GM10266 (cell line): ENCODE measurements around the gene CCT7.

Experiments
- DNase-seq: peaks from one replicate; pipeline ENCODE4 v3.0.0; 2012; ENCODE audit errors: extremely low spot score
- CTCF ChIP-seq: IDR thresholded peaks from 2 replicates; pipeline ENCODE4 v1.5.1; 2012; ENCODE audit warnings: mild to moderate bottlenecking, low read depth; ENCODE audit not compliant: control insufficient read depth, insufficient read depth; ENCODE audit errors: missing control alignments

Gene CCT7

DNA sequence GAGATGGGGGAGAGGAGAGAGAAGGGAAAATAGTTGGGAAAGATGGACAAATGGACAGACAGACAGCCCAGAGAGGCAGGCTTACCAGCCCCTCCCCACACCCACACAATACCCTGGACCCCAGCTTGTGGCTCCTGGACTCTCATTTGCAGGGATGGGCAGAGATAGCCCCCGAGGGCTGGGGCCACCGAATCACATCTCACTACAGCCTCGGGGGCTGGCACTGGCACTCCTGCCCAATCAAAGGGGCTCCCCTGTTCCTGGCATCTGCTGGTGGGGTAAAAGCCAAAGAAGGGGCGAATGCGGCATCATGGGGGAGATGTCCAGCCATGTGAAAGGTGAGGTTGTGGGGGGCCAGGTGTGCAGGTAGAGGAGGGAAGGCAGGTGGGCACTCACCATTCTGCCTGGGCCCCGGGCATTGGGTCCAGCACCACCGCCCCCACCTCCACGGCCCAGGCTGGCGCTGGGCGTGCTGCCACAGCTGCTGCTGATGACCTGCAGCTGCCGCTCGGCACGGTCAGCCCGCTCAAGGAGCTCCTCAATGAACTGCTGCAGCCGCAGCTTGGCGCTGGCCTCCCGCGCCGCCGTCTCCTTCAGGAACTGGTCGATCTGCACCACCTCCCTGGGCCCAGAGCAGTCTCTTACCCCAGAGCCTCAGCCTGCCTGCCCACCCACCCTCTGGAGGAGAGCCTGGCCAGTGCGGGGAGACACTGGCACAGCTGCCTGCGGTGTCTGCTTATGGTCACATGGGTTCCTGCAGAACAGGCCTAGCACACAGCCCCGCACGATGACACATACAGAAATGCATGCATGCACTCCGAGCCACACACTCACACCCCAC, 32.2 kb downstream of the CCT7 start:
- TF ChIP-seq CTCF: no peak
- DNase-seq: no peak

DNA sequence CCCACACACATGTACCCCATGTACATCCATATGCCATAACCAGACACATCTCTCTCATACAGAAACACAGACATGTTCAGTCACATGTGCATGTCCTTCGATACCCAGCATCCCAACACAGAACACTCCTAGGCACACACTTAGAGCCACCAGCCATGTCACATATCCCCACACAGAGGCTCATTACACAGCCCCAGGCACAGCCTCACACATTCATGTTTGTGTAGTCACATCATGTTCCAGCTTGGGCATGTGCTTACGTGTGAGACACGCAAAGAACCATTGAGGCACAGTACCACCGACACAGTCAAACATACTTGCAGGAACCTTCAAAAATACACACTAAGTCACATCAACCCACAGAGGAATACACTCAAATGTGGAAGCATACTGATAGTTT, 32.9 kb downstream of the CCT7 start:
- no peak for TF ChIP-seq CTCF

GRCh38 chr2:73268366-73268829, 34.3 kb downstream of the CCT7 start:
- DNase-seq: no peak

More for the DNA sequence above, 32.9 kb downstream of the CCT7 start:
- DNase-seq: no peak

DNA sequence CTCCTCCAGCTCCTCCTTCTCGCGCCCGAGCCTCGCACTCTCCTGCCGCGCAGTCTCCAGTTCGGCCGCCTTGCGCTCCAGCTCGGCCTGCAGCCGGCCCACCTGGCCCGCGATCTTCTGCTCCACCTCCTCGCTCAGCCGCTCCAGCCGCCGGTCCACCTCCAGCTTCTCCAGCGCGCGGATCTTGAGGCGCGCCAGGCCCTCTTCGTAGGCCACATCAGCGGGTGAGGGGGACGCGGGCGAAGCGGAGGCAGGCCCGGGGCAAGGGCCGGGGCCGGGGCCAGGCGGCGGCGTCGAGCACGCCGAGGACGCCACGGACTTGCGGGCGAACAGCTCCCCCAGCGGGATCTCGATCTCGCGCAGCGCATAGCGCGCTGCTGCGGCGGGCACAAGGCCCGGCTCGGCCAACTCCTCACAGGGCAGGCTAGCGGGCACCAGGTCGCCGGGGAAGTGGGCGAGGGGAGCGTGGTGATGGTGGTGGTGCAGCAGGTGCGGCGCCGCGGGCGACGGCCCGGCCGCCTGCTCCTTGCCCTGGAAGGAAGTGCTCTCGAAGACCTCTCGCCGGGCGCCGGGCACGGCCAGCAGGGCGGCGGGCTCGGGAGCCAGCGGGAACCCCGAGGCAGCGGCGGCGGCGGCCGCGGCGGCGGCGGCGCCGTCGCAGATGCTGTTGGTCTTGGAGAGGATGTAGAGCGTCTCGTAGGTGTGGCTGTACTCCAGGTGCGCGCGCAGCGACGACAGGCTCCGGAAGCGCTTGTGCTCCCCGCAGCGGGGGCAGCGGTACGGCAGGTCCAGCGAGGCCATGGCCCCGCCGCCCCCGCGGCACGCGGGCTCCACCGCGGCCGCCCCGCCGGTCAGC, 35.0 kb downstream of the CCT7 start:
- TF ChIP-seq CTCF: no peak
- DNase-seq: peak; percentile 65

More at GRCh38 chr2:73268366-73268829, 34.3 kb downstream of the CCT7 start:
- no peak for TF ChIP-seq CTCF

DNA sequence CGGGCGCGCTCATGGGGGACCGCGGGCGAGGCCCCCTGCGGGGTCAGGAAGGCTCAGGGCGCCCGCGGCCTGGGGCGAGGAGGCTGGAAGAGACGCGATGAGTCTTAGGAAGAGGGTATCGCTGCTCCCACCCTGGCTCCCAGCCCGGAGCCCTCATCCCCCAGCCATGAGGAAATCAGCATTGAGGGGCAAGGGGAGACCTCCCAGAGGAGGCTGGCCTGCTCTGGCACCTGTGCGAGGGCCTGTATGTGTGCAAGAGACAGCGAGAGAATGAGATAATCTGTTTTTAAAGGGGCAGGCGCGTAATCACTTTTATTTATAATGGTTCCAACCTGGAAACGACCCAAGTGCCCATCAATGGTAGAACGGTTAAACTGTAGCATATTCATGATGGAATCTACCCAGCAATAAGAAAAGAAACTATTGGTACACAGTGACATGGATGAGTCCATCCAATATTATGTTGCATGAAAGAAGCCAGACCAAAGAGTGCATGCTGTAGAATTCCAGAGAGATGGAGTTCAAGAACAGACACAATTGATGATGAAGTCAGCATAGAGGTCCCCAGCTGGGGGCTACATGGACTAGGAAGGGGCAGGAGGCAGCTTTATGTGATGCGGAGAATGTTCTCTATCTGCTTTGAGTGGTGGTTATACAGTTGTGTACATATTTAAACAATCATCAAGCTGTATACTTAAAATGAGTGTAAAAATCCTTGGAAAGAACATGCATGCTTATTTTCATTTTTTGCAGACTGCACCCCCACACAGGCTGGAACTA, 35.8 kb downstream of the CCT7 start:
- DNase-seq: no peak

GRCh38 chr2:73272270-73272669, 38.2 kb downstream of the CCT7 start:
- no peak for TF ChIP-seq CTCF
- DNase-seq: no peak

More for the DNA sequence above, 35.8 kb downstream of the CCT7 start:
- TF ChIP-seq CTCF: no peak
